SK-N-SH (cell line): ENCODE results near the gene C16orf74. TPM values are rescaled to one million over a fixed set of nuclear protein-coding genes. Genes with fewer than 3 reads are reported as not detected.

Experiments used
- CTCF ChIA-PET: fragments of 300-600, 350-600 bp; formaldehyde crosslinking; extraction: SDS; loops from one replicate; lab custom pipeline; 2021; lab: Yijun Ruan, JAX
- POLR2A ChIA-PET: fragments of 350-600 bp; sonication (Branson Sonifier 250); formaldehyde crosslinking; extraction: SDS; loops from one replicate; lab custom pipeline; 2020; ENCODE audit warnings: antibody characterized with exemption, inconsistent platforms; lab: Yijun Ruan, JAX
- DNase-seq: peaks from one replicate; pipeline ENCODE4 v3.0.0; 2012
- H2AFZ ChIP-seq: fragments of 200-600 bp; sonication (generic); 2 replicates; pipeline ENCODE4 v1.8.1; 2016; ENCODE audit warnings: antibody characterized with exemption, mild to moderate bottlenecking, low read depth
- H3F3A ChIP-seq: fragments of 200-600 bp; sonication (generic); replicated peaks from 2 replicates; pipeline ENCODE3; 2016; ENCODE audit warnings: antibody characterized with exemption, mild to moderate bottlenecking; ENCODE audit not compliant: insufficient read depth
- H3K27ac ChIP-seq, 2 experiments: fragments of 200-500 bp in 1 of 2; fragments of 200-600 bp in 1 of 2; sonication (Bioruptor generic) in 1 of 2; sonication (generic), shearing (Covaris generic) in 1 of 2; 2 replicates each; pipeline versions ENCODE4 v1.5.1 to v1.6.1; 2014 to 2016; ENCODE audit warnings: low read depth in 2 of 2, inconsistent platforms in 1 of 2, low read length in 1 of 2, mild to moderate bottlenecking in 1 of 2, mixed read lengths in 1 of 2
- H3K27me3 ChIP-seq: fragments of 200-600 bp; sonication (generic), shearing (Covaris generic); 2 replicates; pipeline ENCODE4 v1.6.1; 2016; ENCODE audit warnings: mixed run types; ENCODE audit not compliant: insufficient read depth
- H3K36me3 ChIP-seq, 2 experiments: fragments of 200-500 bp in 1 of 2; fragments of 200-600 bp in 1 of 2; sonication (Bioruptor generic) in 1 of 2; sonication (generic) in 1 of 2; replicated peaks in 1 of 2; 2 replicates each; pipeline versions ENCODE3 to v1.5.1; 2014 to 2016; ENCODE audit warnings: low read length in 1 of 2, mild to moderate bottlenecking in 1 of 2; ENCODE audit not compliant: insufficient read depth in 2 of 2, control insufficient read depth in 1 of 2
- H3K4me1 ChIP-seq, 2 experiments: fragments of 200-500 bp in 1 of 2; fragments of 200-600 bp in 1 of 2; sonication (Bioruptor generic) in 1 of 2; sonication (generic), shearing (Covaris generic) in 1 of 2; 2 replicates each; pipeline versions ENCODE4 v1.5.1 to v1.6.1; 2014 to 2016; ENCODE audit warnings: low read depth in 1 of 2, low read length in 1 of 2, mixed run types in 1 of 2; ENCODE audit not compliant: insufficient read depth in 2 of 2, control insufficient read depth in 1 of 2
- H3K4me2 ChIP-seq: fragments of 200-600 bp; sonication (generic), shearing (Covaris generic); 2 replicates; pipeline ENCODE4 v1.6.1; 2017; ENCODE audit warnings: mixed run types
- H3K4me3 ChIP-seq, 2 experiments: fragments of 200-500 bp in 1 of 2; fragments of 200-600 bp in 1 of 2; sonication (Bioruptor generic) in 1 of 2; sonication (generic), shearing (Covaris generic) in 1 of 2; 2 replicates each; pipeline versions ENCODE4 v1.5.1 to v1.8.1; 2014 to 2016; ENCODE audit warnings: low read depth in 2 of 2, inconsistent platforms in 1 of 2, low read length in 1 of 2, mild to moderate bottlenecking in 1 of 2, mixed read lengths in 1 of 2, moderate library complexity in 1 of 2
- H3K79me2 ChIP-seq: fragments of 200-600 bp; sonication (generic); 2 replicates; pipeline ENCODE4 v1.8.1; 2017; ENCODE audit warnings: mild to moderate bottlenecking; ENCODE audit not compliant: insufficient read depth
- H3K9ac ChIP-seq: fragments of 200-600 bp; sonication (generic); 2 replicates; pipeline ENCODE4 v1.6.1; 2017; ENCODE audit warnings: mixed run types
- H3K9me2 ChIP-seq: fragments of 200-600 bp; sonication (generic); 2 replicates; pipeline ENCODE4 v1.6.1; 2017; ENCODE audit warnings: mixed run types
- H3K9me3 ChIP-seq: fragments of 200-600 bp; sonication (generic); 2 replicates; pipeline ENCODE4 v1.6.1; 2017; ENCODE audit warnings: mixed run types, mild to moderate bottlenecking, moderate library complexity
- H4K20me1 ChIP-seq: fragments of 200-600 bp; sonication (generic); 2 replicates; pipeline ENCODE4 v1.6.1; 2017; ENCODE audit warnings: mild to moderate bottlenecking, mixed run types; ENCODE audit not compliant: insufficient read depth
- CHD2 ChIP-seq: fragments of 150-350 bp; IDR thresholded peaks from 2 replicates; pipeline ENCODE4 v1.6.1; 2018; ENCODE audit warnings: low read length; ENCODE audit not compliant: partially characterized antibody
- CTCF ChIP-seq: fragments of 200-600 bp; sonication (generic); IDR thresholded peaks from 2 replicates; pipeline ENCODE4 v1.6.1; 2017; ENCODE audit warnings: antibody characterized with exemption, mild to moderate bottlenecking, moderate library complexity
- ELF1 ChIP-seq: IDR thresholded peaks from 2 replicates; pipeline ENCODE4 v1.4.0; 2012
- EP300 ChIP-seq, 2 experiments: IDR thresholded peaks; 2 replicates each; pipeline versions ENCODE4 v1.4.0 to v1.6.1; 2012; ENCODE audit warnings: borderline replicate concordance in 1 of 2, low read depth in 1 of 2, low read length in 1 of 2
- GABPA ChIP-seq: IDR thresholded peaks from 2 replicates; pipeline ENCODE4 v1.4.0; 2012; ENCODE audit warnings: low read depth, mild to moderate bottlenecking
- GATA2 ChIP-seq: sonication (generic); formaldehyde crosslinking; IDR thresholded peaks from 2 replicates; pipeline ENCODE4 v1.5.0; 2020; ENCODE audit warnings: mild to moderate bottlenecking, missing genetic modification reagents
- IRF3 ChIP-seq: fragments of 150-350 bp; IDR thresholded peaks from 2 replicates; pipeline ENCODE4 v1.6.1; 2016; ENCODE audit warnings: mild to moderate bottlenecking, low read depth, low read length
- MEF2A ChIP-seq: IDR thresholded peaks from 2 replicates; pipeline ENCODE4 v1.4.0; 2012; ENCODE audit warnings: low read depth, borderline replicate concordance
- MXI1 ChIP-seq: IDR thresholded peaks from 2 replicates; pipeline ENCODE4 v1.6.1; 2012; ENCODE audit warnings: mild to moderate bottlenecking, low read depth, low read length, improper control_type of control experiment
- NFIC ChIP-seq: IDR thresholded peaks from 2 replicates; pipeline ENCODE4 v1.4.0; 2012; ENCODE audit warnings: borderline replicate concordance
- NRF1 ChIP-seq: IDR thresholded peaks from 2 replicates; pipeline ENCODE4 v1.6.1; 2012; ENCODE audit warnings: low read depth, mild to moderate bottlenecking, low read length
- PBX3 ChIP-seq: IDR thresholded peaks from 2 replicates; pipeline ENCODE4; 2012
- RCOR1 ChIP-seq: fragments of 150-350 bp; IDR thresholded peaks from 2 replicates; pipeline ENCODE4 v1.6.1; 2017; ENCODE audit warnings: antibody characterized with exemption, low read length
- SIN3A ChIP-seq: IDR thresholded peaks from 2 replicates; pipeline ENCODE4 v1.6.1; 2012; ENCODE audit warnings: low read depth, mild to moderate bottlenecking, low read length, moderate library complexity, borderline replicate concordance
- SMC3 ChIP-seq: IDR thresholded peaks from 2 replicates; pipeline ENCODE4 v1.6.1; 2012; ENCODE audit warnings: low read depth, low read length, improper control_type of control experiment
- TAF1 ChIP-seq: IDR thresholded peaks from 2 replicates; pipeline ENCODE4 v1.6.1; 2012; ENCODE audit warnings: low read depth, mild to moderate bottlenecking, low read length, moderate library complexity, borderline replicate concordance
- TCF12 ChIP-seq: IDR thresholded peaks from 2 replicates; pipeline ENCODE4 v1.4.0; 2012
- TEAD4 ChIP-seq: IDR thresholded peaks from 2 replicates; pipeline ENCODE4 v1.4.0; 2012; ENCODE audit warnings: mild to moderate bottlenecking, borderline replicate concordance; ENCODE audit not compliant: insufficient read depth
- USF1 ChIP-seq: IDR thresholded peaks from 2 replicates; pipeline ENCODE4 v1.4.0; 2012; ENCODE audit warnings: low read depth, borderline replicate concordance
- USF2 ChIP-seq: fragments of 150-350 bp; IDR thresholded peaks from 2 replicates; pipeline ENCODE4 v1.6.1; 2017; ENCODE audit warnings: antibody characterized with exemption, low read length, low read depth, borderline replicate concordance
- YY1 ChIP-seq: IDR thresholded peaks from 2 replicates; pipeline ENCODE4 v1.4.0; 2012; ENCODE audit warnings: low read depth, mild to moderate bottlenecking
- ZBTB33 ChIP-seq: IDR thresholded peaks from 2 replicates; pipeline ENCODE4 v1.4.0; 2012; ENCODE audit warnings: low read depth, borderline replicate concordance
- WGBS: methylation state at CpG from one replicate; pipeline ENCODE4 v1.1.6; 2017; ENCODE audit warnings: low lambda C conversion rate; 5-methylcytosine and 5-hydroxymethylcytosine counted together
- polyA plus RNA-seq, 3 experiments: library from polyadenylated mRNA; depleted of rRNA; stranded (reverse); fragments of >200 nt; gene quantifications; 2 replicates each; pipeline ENCODE4 v1.2.3, GENCODE V29; 2012

Gene C16orf74
- polyA plus RNA-seq, 1 of the 3 experiments (the other 2 are of a cell fraction): 27.2 TPM

- Histone ChIP-seq H3K27ac (peak overlapping the region in 1 of 2 experiments; percentile 96; a peak in 2 of 4 replicates), H3K79me2 (no peaks in the 10 kb centered on the region), H3K4me3 (no peak overlapping the region), H4K20me1 (peaks cover 3% of the 10 kb centered on the region; the same call in 1 of the 2 replicates), H3F3A (peaks cover 8% of the 10 kb centered on the region), H3K4me2 (no peak overlapping the region), H3K9ac (no peak overlapping the region), H3K27me3 (no peaks in the 10 kb centered on the region), H3K9me2 (no peaks in the 10 kb centered on the region), H3K36me3 (peaks cover 63 to 86% of the 10 kb centered on the region in 2 experiments), H3K4me1 (peaks cover 9 to 53% of the 10 kb centered on the region in 2 experiments; a peak in 2 of 4 replicates), H2AFZ (no peak overlapping the region), H3K9me3 (no peaks in the 10 kb centered on the region)
- 75% methylated on average over 10 of the region's 19 CpGs for WGBS
- TF ChIP-seq RCOR1 (peak; percentile 80), TEAD4 (no peak), TAF1 (no peak), IRF3 (no peak), NRF1 (no peak), CHD2 (peak; percentile 11), GABPA (no peak), SMC3 (no peak), USF2 (no peak), EP300 (IDR thresholded peaks at IDR 0.05; ENCODE audit: borderline replicate concordance in 1 of 2, low read depth in 1 of 2, low read length in 1 of 2) (peak in 1 of 2 experiments; percentile 56; a peak in 1 of 4 replicates), NFIC (no peak), PBX3 (no peak), USF1 (no peak), CTCF (no peak), TCF12 (0 out of 2 replicates have a peak, but pooled peaks have one; percentile 13), GATA2 (peak; percentile 70), ZBTB33 (no peak), MEF2A (no peak), SIN3A (no peak), MXI1 (peak; percentile 67), ELF1 (no peak), YY1 (no peak)
- DNase-seq: peak; percentile 78
- ChIA-PET CTCF (interaction anchor here (0.7 to 13.2 kb wide), 12 partner anchors 8 to 559 kb away, joined by 3 to 138 read pairs (median 6); no protein-coding TSS in a partner anchor), POLR2A (interaction anchor here (0.7 to 0.9 kb wide), 2 partner anchors 14 to 46 kb away, joined by 3 read pairs; no protein-coding TSS in a partner anchor)
Measured at GRCh38 chr16:85673529-85674417, 77.1 kb downstream of the C16orf74 start.
